A549 (cell line): ENCODE data around the gene STARD13. TPM values are rescaled to one million over a fixed set of nuclear protein-coding genes. Genes with fewer than 3 reads are reported as not detected.

ENCODE experiments used
- ATAC-seq, 2 experiments: fragments of 200-7000 bp in 1 of 2; fragments of >200 bp in 1 of 2; cut with Nextera tagmentation in 1 of 2; cut with Tn5 transposase in 1 of 2; 3 replicates each; pipeline versions ENCODE4 v1.8.0 to v1.9.1; 2018 to 2020; ENCODE audit warnings: mild to moderate bottlenecking in 1 of 2, moderate library complexity in 1 of 2
- CTCF ChIA-PET: fragments of 300-600 bp; sonication (Branson Sonifier 250); formaldehyde crosslinking; extraction: SDS; loops from one replicate; lab custom pipeline; 2021; ENCODE audit warnings: antibody characterized with exemption, inconsistent platforms; lab: Yijun Ruan, JAX
- POLR2A ChIA-PET: fragments of 350-600 bp; formaldehyde crosslinking; extraction: SDS; loops from one replicate; lab custom pipeline; 2021; ENCODE audit warnings: antibody characterized with exemption, inconsistent platforms; lab: Yijun Ruan, JAX
- DNase-seq, 2 experiments: peaks; one replicate each; pipeline versions ENCODE4 v3.0.0 to v3.0.0-alpha.2; 2011 to 2016; ENCODE audit warnings: low read depth in 1 of 2, low spot score in 1 of 2
- FAIRE-seq: peaks from 2 replicates; lab custom pipeline; 2011; peaks lifted over from hg19 to GRCh38; lab: Jason Lieb, UNC
- H3K27ac ChIP-seq, 2 experiments: fragments of >200 bp; sonication (Bioruptor Twin); formaldehyde crosslinking; 3 replicates each; pipeline ENCODE4 v1.5.1; 2016 to 2017
- H3K4me1 ChIP-seq: fragments of >200 bp; sonication (Bioruptor Twin); formaldehyde crosslinking; 3 replicates; pipeline ENCODE4 v1.6.1; 2016
- H3K4me2 ChIP-seq: fragments of >200 bp; sonication (Bioruptor Twin); formaldehyde crosslinking; 3 replicates; pipeline ENCODE4 v1.6.1; 2016
- H3K4me3 ChIP-seq: fragments of >200 bp; sonication (Bioruptor Twin); formaldehyde crosslinking; 3 replicates; pipeline ENCODE4 v1.5.1; 2016
- H3K9me3 ChIP-seq: fragments of >200 bp; sonication (Bioruptor Twin); formaldehyde crosslinking; 3 replicates; pipeline ENCODE4 v1.6.1; 2016
- ATOH8 ChIP-seq: fragments of 250-450 bp; sonication (Bioruptor Pico); IDR thresholded peaks from 2 replicates; pipeline ENCODE4 v1.5.0; 2020; ENCODE audit warnings: low read depth, mild to moderate bottlenecking, moderate library complexity
- BCL3 ChIP-seq: fragments of >200 bp; sonication (Bioruptor Twin); formaldehyde crosslinking; IDR thresholded peaks from 3 replicates; pipeline ENCODE4 v1.6.1; 2016
- CBX2 ChIP-seq: fragments of 200-600 bp; sonication (generic); IDR thresholded peaks from 2 replicates; pipeline ENCODE4 v1.6.1; 2016; ENCODE audit warnings: low read depth, mild to moderate bottlenecking, borderline replicate concordance
- CBX8 ChIP-seq: fragments of 200-600 bp; sonication (generic); IDR thresholded peaks from 2 replicates; pipeline ENCODE4 v1.6.1; 2016
- CHD4 ChIP-seq: fragments of 200-600 bp; sonication (generic); IDR thresholded peaks from 2 replicates; pipeline ENCODE4 v1.6.1; 2016; ENCODE audit warnings: antibody characterized with exemption, mild to moderate bottlenecking, borderline replicate concordance
- EHMT2 ChIP-seq: fragments of 200-600 bp; sonication (generic); IDR thresholded peaks from 2 replicates; pipeline ENCODE4 v1.6.1; 2016; ENCODE audit warnings: antibody characterized with exemption, low read depth, mild to moderate bottlenecking, moderate library complexity
- FOSB ChIP-seq: fragments of 250-450 bp; sonication (Bioruptor Pico); IDR thresholded peaks from 2 replicates; pipeline ENCODE4 v1.5.0; 2020; ENCODE audit warnings: mild to moderate bottlenecking, moderate library complexity
- FOSL2 ChIP-seq, 2 experiments: fragments of 450-650 bp in 1 of 2; fragments of >200 bp in 1 of 2; sonication (Bioruptor Twin) in 1 of 2; formaldehyde crosslinking; IDR thresholded peaks; 2 replicates each; pipeline versions ENCODE4 v1.5.0 to v1.6.1; 2016 to 2020; ENCODE audit warnings: mild to moderate bottlenecking in 1 of 2, moderate library complexity in 1 of 2
- GATA3 ChIP-seq: IDR thresholded peaks from 2 replicates; pipeline ENCODE4 v1.6.1; 2012; ENCODE audit warnings: borderline replicate concordance
- HOXB13 ChIP-seq: fragments of 250-450 bp; sonication (Bioruptor Pico); IDR thresholded peaks from 2 replicates; pipeline ENCODE4 v1.5.0; 2020; ENCODE audit warnings: low read depth, mild to moderate bottlenecking, moderate library complexity
- KDM5A ChIP-seq: fragments of 200-600 bp; sonication (generic); IDR thresholded peaks from 2 replicates; pipeline ENCODE4 v1.6.1; 2016; ENCODE audit warnings: antibody characterized with exemption, mild to moderate bottlenecking
- MAFK ChIP-seq: fragments of 450-650 bp; IDR thresholded peaks from 2 replicates; pipeline ENCODE4 v1.6.1; 2014; ENCODE audit not compliant: partially characterized antibody
- MAZ ChIP-seq: fragments of 150-350 bp; IDR thresholded peaks from 2 replicates; pipeline ENCODE4 v1.6.1; 2014; ENCODE audit warnings: antibody characterized with exemption, low read depth, low read length, borderline replicate concordance
- MYC ChIP-seq: IDR thresholded peaks from 2 replicates; pipeline ENCODE4 v1.6.1; 2012; ENCODE audit warnings: mild to moderate bottlenecking, inconsistent platforms, low read length, improper control_type of control experiment, borderline replicate concordance
- NFE2L2 ChIP-seq: fragments of 150-350 bp; conservative IDR thresholded peaks from 2 replicates; pipeline ENCODE4 v1.6.1; 2014; ENCODE audit warnings: low read length
- NPAS2 ChIP-seq: fragments of 250-450 bp; sonication (Bioruptor Pico); IDR thresholded peaks from 2 replicates; pipeline ENCODE4 v1.8.0; 2022; ENCODE audit warnings: mild to moderate bottlenecking, moderate library complexity, borderline replicate concordance
- NR3C1 ChIP-seq: fragments of >200 bp; sonication (Bioruptor Twin); formaldehyde crosslinking; IDR thresholded peaks from 3 replicates; pipeline ENCODE4 v1.6.1; 2017
- PHF8 ChIP-seq: fragments of 200-600 bp; sonication (generic); IDR thresholded peaks from 2 replicates; pipeline ENCODE4 v1.6.1; 2016; ENCODE audit warnings: low read depth, mild to moderate bottlenecking, antibody characterized with exemption, moderate library complexity, borderline replicate concordance
- POLR2AphosphoS2 ChIP-seq: conservative IDR thresholded peaks from 2 replicates; pipeline ENCODE4 v1.6.1; 2012; ENCODE audit warnings: low read length, improper control_type of control experiment, inconsistent platforms
- RARB ChIP-seq: fragments of 250-450 bp; sonication (Bioruptor Pico); IDR thresholded peaks from 2 replicates; pipeline ENCODE4 v1.8.0; 2021; ENCODE audit warnings: mild to moderate bottlenecking, moderate library complexity
- SREBF2 ChIP-seq: fragments of 450-650 bp; IDR thresholded peaks from 2 replicates; pipeline ENCODE4 v1.6.1; 2014; ENCODE audit warnings: mild to moderate bottlenecking, moderate library complexity
- ZFP36 ChIP-seq: fragments of 450-650 bp; IDR thresholded peaks from 2 replicates; pipeline ENCODE4 v1.6.1; 2014; ENCODE audit warnings: borderline replicate concordance; ENCODE audit not compliant: partially characterized antibody
- ZSCAN20 ChIP-seq: fragments of 250-450 bp; sonication (Bioruptor Pico); IDR thresholded peaks from 2 replicates; pipeline ENCODE4 v1.8.0; 2022; ENCODE audit warnings: mild to moderate bottlenecking, moderate library complexity
- WGBS: methylation state at CpG from one replicate; pipeline ENCODE4 v1.1.6; 2017; ENCODE audit errors: missing lambda C conversion rate; 5-methylcytosine and 5-hydroxymethylcytosine counted together
- polyA plus RNA-seq, 4 experiments: library from polyadenylated mRNA; depleted of rRNA in 3 of 4; stranded (reverse); fragments of >200 nt; fragmentation: RNase III in 1 of 4; extraction: RNeasy Plus Mini Kit Qiagen cat#74134 plus additional on column Dnase treatment in 1 of 4; gene quantifications; 2 replicates in 3 of 4; 3 replicates in 1 of 4; pipeline ENCODE4 v1.2.3, GENCODE V29; 2011 to 2017
- TF ChIP-seq, protein P1 (sequence below): fragments of 200-600 bp; sonication (generic); IDR thresholded peaks from 2 replicates; pipeline ENCODE4 v1.6.1; 2016; ENCODE audit warnings: antibody characterized with exemption, mild to moderate bottlenecking, moderate library complexity
- TF ChIP-seq, protein P2 (sequence below): IDR thresholded peaks from 2 replicates; pipeline ENCODE4 v1.6.1; 2012
- TF ChIP-seq, protein P3 (sequence below): IDR thresholded peaks from 2 replicates; pipeline ENCODE4 v1.6.1; 2012

The STARD13 gene
- polyA plus RNA-seq, 2 of the 4 experiments (the other 2 are of a cell fraction), result 2.4 to 2.8 TPM

DNA sequence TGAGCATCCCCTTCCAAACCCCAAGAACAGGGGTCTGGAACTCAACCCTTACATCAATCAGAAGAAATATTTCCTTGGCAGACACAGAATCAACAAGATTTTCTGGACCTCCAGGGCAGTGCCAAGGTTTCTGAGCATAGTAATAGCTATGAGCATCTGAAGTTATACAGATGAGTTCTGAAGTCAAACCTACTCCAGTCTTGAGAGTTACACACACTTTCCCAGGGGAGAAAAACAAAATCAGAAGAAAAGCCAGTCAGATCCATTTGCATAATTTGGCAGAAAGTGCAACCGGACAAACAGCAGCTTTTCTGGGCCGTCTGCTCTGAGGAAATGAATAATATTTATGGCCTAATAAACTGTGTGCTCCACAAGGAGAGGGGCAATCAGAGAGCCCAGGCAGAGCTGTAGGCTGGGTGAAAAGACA lies 176.3 kb downstream of the STARD13 start (continued):
- TF ChIP-seq CBX2 (no peak), CBX8 (no peak), KDM5A (no peak)
- TF ChIP-seq, protein P1, sequence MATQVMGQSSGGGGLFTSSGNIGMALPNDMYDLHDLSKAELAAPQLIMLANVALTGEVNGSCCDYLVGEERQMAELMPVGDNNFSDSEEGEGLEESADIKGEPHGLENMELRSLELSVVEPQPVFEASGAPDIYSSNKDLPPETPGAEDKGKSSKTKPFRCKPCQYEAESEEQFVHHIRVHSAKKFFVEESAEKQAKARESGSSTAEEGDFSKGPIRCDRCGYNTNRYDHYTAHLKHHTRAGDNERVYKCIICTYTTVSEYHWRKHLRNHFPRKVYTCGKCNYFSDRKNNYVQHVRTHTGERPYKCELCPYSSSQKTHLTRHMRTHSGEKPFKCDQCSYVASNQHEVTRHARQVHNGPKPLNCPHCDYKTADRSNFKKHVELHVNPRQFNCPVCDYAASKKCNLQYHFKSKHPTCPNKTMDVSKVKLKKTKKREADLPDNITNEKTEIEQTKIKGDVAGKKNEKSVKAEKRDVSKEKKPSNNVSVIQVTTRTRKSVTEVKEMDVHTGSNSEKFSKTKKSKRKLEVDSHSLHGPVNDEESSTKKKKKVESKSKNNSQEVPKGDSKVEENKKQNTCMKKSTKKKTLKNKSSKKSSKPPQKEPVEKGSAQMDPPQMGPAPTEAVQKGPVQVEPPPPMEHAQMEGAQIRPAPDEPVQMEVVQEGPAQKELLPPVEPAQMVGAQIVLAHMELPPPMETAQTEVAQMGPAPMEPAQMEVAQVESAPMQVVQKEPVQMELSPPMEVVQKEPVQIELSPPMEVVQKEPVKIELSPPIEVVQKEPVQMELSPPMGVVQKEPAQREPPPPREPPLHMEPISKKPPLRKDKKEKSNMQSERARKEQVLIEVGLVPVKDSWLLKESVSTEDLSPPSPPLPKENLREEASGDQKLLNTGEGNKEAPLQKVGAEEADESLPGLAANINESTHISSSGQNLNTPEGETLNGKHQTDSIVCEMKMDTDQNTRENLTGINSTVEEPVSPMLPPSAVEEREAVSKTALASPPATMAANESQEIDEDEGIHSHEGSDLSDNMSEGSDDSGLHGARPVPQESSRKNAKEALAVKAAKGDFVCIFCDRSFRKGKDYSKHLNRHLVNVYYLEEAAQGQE, result no peak
- TF ChIP-seq, all 56 proteins: peak for 0

DNA sequence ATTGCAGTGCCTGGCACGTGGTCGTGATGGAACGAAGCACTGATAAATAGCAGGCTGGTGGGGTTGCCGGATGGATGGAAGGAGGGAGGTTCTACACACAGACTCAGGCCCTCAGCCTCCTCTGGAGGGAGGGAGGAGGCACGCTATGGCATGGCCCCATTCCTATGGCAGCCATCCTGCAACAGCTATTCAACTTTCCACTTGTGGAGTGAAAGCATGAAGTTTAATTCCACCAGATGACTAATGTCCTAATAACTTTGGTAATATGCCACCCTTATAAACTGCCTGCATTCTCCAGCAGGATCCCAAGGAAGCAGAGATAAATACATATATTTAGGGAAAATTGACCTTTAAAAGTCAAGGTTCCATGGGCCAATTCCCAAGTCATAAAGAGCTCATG lies 176.9 kb downstream of the STARD13 start:
- H3K4me2 ChIP-seq, result no peak overlapping the region
- ChIA-PET POLR2A (no interaction called here), CTCF (no interaction called here)
- H3K4me3 ChIP-seq, result no peak overlapping the region
- no peaks in the 10 kb centered on the region for H3K4me1 ChIP-seq
- FAIRE-seq, result no peak
- H3K27ac ChIP-seq, result no peak overlapping the region
- no peak for ATAC-seq
- H3K9me3 ChIP-seq, result no peaks in the 10 kb centered on the region
- 96% methylated on average over 5 of the region's 5 CpGs for WGBS
- TF ChIP-seq GATA3, result no peak
- TF ChIP-seq POLR2AphosphoS2, result no peak
- no peak for TF ChIP-seq ZFP36
- TF ChIP-seq ZSCAN20, result no peak
- TF ChIP-seq MAZ, result no peak
- TF ChIP-seq EHMT2, result no peak
- TF ChIP-seq RARB (CRISPR knock-in tag), result no peak
- no peak for TF ChIP-seq SREBF2
- TF ChIP-seq BCL3, result no peak
- no peak for TF ChIP-seq NPAS2 (CRISPR knock-in tag)
- TF ChIP-seq, protein P2, sequence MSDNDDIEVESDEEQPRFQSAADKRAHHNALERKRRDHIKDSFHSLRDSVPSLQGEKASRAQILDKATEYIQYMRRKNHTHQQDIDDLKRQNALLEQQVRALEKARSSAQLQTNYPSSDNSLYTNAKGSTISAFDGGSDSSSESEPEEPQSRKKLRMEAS, result no peak
- TF ChIP-seq, protein P3, sequence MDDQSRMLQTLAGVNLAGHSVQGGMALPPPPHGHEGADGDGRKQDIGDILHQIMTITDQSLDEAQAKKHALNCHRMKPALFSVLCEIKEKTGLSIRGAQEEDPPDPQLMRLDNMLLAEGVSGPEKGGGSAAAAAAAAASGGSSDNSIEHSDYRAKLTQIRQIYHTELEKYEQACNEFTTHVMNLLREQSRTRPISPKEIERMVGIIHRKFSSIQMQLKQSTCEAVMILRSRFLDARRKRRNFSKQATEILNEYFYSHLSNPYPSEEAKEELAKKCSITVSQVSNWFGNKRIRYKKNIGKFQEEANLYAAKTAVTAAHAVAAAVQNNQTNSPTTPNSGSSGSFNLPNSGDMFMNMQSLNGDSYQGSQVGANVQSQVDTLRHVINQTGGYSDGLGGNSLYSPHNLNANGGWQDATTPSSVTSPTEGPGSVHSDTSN, result no peak
- TF ChIP-seq PHF8, result no peak
- TF ChIP-seq ATOH8 (CRISPR knock-in tag), result no peak
- no peak for DNase-seq

DNA sequence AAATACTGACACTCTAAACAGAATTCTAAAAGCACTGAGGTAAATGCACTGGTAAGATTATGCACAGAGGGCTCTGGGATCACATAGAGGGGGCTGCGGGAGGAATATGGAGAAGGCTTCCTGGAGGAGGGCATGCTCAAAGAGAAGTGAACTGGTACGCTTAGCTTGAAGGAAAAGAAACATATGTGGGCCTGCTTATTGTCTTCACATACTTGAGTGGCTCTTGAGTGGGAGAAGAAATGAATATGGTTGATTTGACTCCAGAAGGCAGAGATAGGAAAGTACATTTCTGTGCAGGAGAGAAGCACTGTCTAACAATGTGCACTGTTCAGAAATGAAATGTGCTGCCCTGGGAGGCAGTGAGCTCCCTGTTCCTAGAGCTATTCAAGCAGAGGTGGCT lies 178.2 kb downstream of the STARD13 start:
- 90% methylated on average over 2 of the region's 2 CpGs for WGBS
- no peak for DNase-seq
- Histone ChIP-seq H3K27ac (no peak overlapping the region), H3K4me3 (no peak overlapping the region), H3K9me3 (no peaks in the 10 kb centered on the region), H3K4me2 (no peak overlapping the region), H3K4me1 (no peaks in the 10 kb centered on the region)
- FAIRE-seq, result no peak
- ChIA-PET POLR2A (no interaction called here), CTCF (interaction anchor here (0.6 kb wide), 1 partner anchor 59 kb away, joined by 3 read pairs; no protein-coding TSS in a partner anchor)
- no peak for ATAC-seq
- no peak for TF ChIP-seq NR3C1
- TF ChIP-seq EHMT2, result no peak
- no peak for TF ChIP-seq CHD4
- no peak for TF ChIP-seq FOSB
- TF ChIP-seq PHF8, result no peak
- no peak for TF ChIP-seq HOXB13 (CRISPR knock-in tag)
- no peak for TF ChIP-seq NFE2L2
- TF ChIP-seq FOSL2 (IDR thresholded peaks at IDR 0.05), result no peak
- TF ChIP-seq FOSL2 (CRISPR knock-in tag; IDR thresholded peaks at IDR 0.05), result no peak
- TF ChIP-seq, protein P1, result no peak
- no peak for TF ChIP-seq MAFK
- TF ChIP-seq MYC, result no peak
